PFSK-1 (cell line): Measurements from ENCODE around the gene NAV2.

Experiments used
- FOXP2 ChIP-seq: optimal IDR thresholded peaks from 2 replicates; pipeline ENCODE3; 2011; ENCODE audit warnings: borderline replicate concordance, control low read depth, inconsistent platforms; ENCODE audit not compliant: insufficient read depth; ENCODE audit errors: extremely low read length, extremely low read depth
- POLR2AphosphoS5 ChIP-seq: IDR thresholded peaks from 2 replicates; pipeline ENCODE4 v1.6.1; 2012; ENCODE audit warnings: low read depth, mild to moderate bottlenecking, control low read depth, low read length, moderate library complexity
- SIN3A ChIP-seq: IDR thresholded peaks from 2 replicates; pipeline ENCODE4 v1.6.1; 2012; ENCODE audit warnings: mild to moderate bottlenecking, low read length, moderate library complexity, borderline replicate concordance; ENCODE audit not compliant: insufficient read depth
- TAF1 ChIP-seq: IDR thresholded peaks from 2 replicates; pipeline ENCODE4 v1.6.1; 2012; ENCODE audit warnings: low read length, control low read depth, borderline replicate concordance; ENCODE audit not compliant: insufficient read depth
- TF ChIP-seq, protein P1 (sequence below), 2 experiments: IDR thresholded peaks; 2 replicates each; pipeline versions ENCODE4 v1.6.1 to v1.8.0; 2011 to 2012; ENCODE audit warnings: low read depth in 2 of 2, low read length in 2 of 2, control low read depth in 1 of 2, inconsistent platforms in 1 of 2, mild to moderate bottlenecking in 1 of 2, moderate library complexity in 1 of 2; ENCODE audit not compliant: insufficient read depth in 1 of 2

- TF ChIP-seq POLR2AphosphoS5 (no peak), SIN3A (no peak), TAF1 (no peak), FOXP2 (no peak)
- TF ChIP-seq, protein P1, sequence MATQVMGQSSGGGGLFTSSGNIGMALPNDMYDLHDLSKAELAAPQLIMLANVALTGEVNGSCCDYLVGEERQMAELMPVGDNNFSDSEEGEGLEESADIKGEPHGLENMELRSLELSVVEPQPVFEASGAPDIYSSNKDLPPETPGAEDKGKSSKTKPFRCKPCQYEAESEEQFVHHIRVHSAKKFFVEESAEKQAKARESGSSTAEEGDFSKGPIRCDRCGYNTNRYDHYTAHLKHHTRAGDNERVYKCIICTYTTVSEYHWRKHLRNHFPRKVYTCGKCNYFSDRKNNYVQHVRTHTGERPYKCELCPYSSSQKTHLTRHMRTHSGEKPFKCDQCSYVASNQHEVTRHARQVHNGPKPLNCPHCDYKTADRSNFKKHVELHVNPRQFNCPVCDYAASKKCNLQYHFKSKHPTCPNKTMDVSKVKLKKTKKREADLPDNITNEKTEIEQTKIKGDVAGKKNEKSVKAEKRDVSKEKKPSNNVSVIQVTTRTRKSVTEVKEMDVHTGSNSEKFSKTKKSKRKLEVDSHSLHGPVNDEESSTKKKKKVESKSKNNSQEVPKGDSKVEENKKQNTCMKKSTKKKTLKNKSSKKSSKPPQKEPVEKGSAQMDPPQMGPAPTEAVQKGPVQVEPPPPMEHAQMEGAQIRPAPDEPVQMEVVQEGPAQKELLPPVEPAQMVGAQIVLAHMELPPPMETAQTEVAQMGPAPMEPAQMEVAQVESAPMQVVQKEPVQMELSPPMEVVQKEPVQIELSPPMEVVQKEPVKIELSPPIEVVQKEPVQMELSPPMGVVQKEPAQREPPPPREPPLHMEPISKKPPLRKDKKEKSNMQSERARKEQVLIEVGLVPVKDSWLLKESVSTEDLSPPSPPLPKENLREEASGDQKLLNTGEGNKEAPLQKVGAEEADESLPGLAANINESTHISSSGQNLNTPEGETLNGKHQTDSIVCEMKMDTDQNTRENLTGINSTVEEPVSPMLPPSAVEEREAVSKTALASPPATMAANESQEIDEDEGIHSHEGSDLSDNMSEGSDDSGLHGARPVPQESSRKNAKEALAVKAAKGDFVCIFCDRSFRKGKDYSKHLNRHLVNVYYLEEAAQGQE (IDR thresholded peaks at IDR 0.05; ENCODE audit: insufficient read depth in 1 of 2, low read depth in 2 of 2, low read length in 2 of 2): no peak
Measured at GRCh38 chr11:19718951-19719350, 6.3 kb downstream of the NAV2 start.
